HepG2 (cell line): ENCODE data around the gene MYL9. TPM values are rescaled to one million over a fixed set of nuclear protein-coding genes. Genes with fewer than 3 reads are reported as not detected.

Experiments
- BRCA1 ChIP-seq: sonication (generic); formaldehyde crosslinking; IDR thresholded peaks from 2 replicates; pipeline ENCODE4 v1.4.0; 2020; ENCODE audit warnings: missing genetic modification reagents
- EHMT2 ChIP-seq: fragments of 200-600 bp; sonication (generic); IDR thresholded peaks from 2 replicates; pipeline ENCODE4 v1.7.0; 2017; ENCODE audit warnings: antibody characterized with exemption, low read depth, low read length, borderline replicate concordance
- HMGA1 ChIP-seq: sonication (generic); formaldehyde crosslinking; conservative IDR thresholded peaks from 2 replicates; pipeline ENCODE4 v1.4.0; 2020; ENCODE audit warnings: missing genetic modification reagents
- NFIB ChIP-seq: sonication (generic); formaldehyde crosslinking; IDR thresholded peaks from 2 replicates; pipeline ENCODE4 v1.9.0; 2021; ENCODE audit warnings: missing genetic modification reagents, mild to moderate bottlenecking, borderline replicate concordance
- NFKBIZ ChIP-seq: IDR thresholded peaks from 2 replicates; pipeline ENCODE4 v1.6.1; 2018; ENCODE audit warnings: missing genetic modification reagents, missing compliant biosample characterization
- REXO4 ChIP-seq: sonication (generic); formaldehyde crosslinking; IDR thresholded peaks from 2 replicates; pipeline ENCODE4 v1.8.0; 2022; ENCODE audit warnings: missing genetic modification reagents, mild to moderate bottlenecking, borderline replicate concordance
- ZNF224 ChIP-seq: sonication (generic); formaldehyde crosslinking; IDR thresholded peaks from 2 replicates; pipeline ENCODE4 v1.5.0; 2020; ENCODE audit warnings: mild to moderate bottlenecking, missing genetic modification reagents
- ZNF432 ChIP-seq: sonication (generic); formaldehyde crosslinking; IDR thresholded peaks from 2 replicates; pipeline ENCODE4 v1.5.0; 2020; ENCODE audit warnings: missing genetic modification reagents, mild to moderate bottlenecking, borderline replicate concordance
- ZNF607 ChIP-seq: sonication (generic); formaldehyde crosslinking; IDR thresholded peaks from 2 replicates; pipeline ENCODE4 v1.5.1; 2020; ENCODE audit warnings: missing genetic modification reagents, mild to moderate bottlenecking, borderline replicate concordance
- ZNF713 ChIP-seq: sonication (generic); formaldehyde crosslinking; IDR thresholded peaks from 2 replicates; pipeline ENCODE4 v1.4.0; 2020; ENCODE audit warnings: mild to moderate bottlenecking, missing genetic modification reagents
- ZNF766 ChIP-seq: sonication (generic); formaldehyde crosslinking; IDR thresholded peaks from 2 replicates; pipeline ENCODE4 v1.5.0; 2020; ENCODE audit warnings: missing genetic modification reagents, borderline replicate concordance
- polyA plus RNA-seq, 8 experiments: library from polyadenylated mRNA; depleted of rRNA in 3 of 8; stranded (reverse) in 7 of 8; unstranded in 1 of 8; fragments of >200 nt; fragmentation: Illumina TruSeq in 4 of 8; extraction: Trizol in 4 of 8; gene quantifications; 2 replicates each; pipeline versions ENCODE4 v1.2.1 to v1.2.3, GENCODE V29; 2011 to 2016; ENCODE audit warnings: low read depth in 4 of 8, missing spikeins in 1 of 8, mixed read lengths in 1 of 8; ENCODE audit not compliant: insufficient read depth in 1 of 8
- total RNA-seq, 5 experiments: library from RNA; depleted of rRNA; stranded (reverse); fragments of >200 nt; fragmentation: Illumina TruSeq; extraction: Trizol; gene quantifications; 2 replicates each; pipeline ENCODE4 v1.2.3, GENCODE V29; 2016; ENCODE audit warnings: low read depth in 1 of 5
- TF ChIP-seq, protein P1 (sequence below): sonication (generic); formaldehyde crosslinking; IDR thresholded peaks from 2 replicates; pipeline ENCODE4 v1.4.0; 2020; ENCODE audit warnings: missing genetic modification reagents, mild to moderate bottlenecking, borderline replicate concordance
- TF ChIP-seq, protein P2 (sequence below): sonication (generic); formaldehyde crosslinking; IDR thresholded peaks from 2 replicates; pipeline ENCODE4 v1.5.0; 2020; ENCODE audit warnings: mild to moderate bottlenecking, missing genetic modification reagents, borderline replicate concordance
- TF ChIP-seq, protein P3 (sequence below): sonication (generic); formaldehyde crosslinking; IDR thresholded peaks from 2 replicates; pipeline ENCODE4 v1.5.0; 2020; ENCODE audit warnings: mild to moderate bottlenecking, missing genetic modification reagents

MYL9 gene
- total and polyA plus RNA-seq, 2 of the 13 experiments (the other 11 are each of a cell fraction or from before 2014, with no cell fraction given) = 0.87 to 2.2 TPM

DNA sequence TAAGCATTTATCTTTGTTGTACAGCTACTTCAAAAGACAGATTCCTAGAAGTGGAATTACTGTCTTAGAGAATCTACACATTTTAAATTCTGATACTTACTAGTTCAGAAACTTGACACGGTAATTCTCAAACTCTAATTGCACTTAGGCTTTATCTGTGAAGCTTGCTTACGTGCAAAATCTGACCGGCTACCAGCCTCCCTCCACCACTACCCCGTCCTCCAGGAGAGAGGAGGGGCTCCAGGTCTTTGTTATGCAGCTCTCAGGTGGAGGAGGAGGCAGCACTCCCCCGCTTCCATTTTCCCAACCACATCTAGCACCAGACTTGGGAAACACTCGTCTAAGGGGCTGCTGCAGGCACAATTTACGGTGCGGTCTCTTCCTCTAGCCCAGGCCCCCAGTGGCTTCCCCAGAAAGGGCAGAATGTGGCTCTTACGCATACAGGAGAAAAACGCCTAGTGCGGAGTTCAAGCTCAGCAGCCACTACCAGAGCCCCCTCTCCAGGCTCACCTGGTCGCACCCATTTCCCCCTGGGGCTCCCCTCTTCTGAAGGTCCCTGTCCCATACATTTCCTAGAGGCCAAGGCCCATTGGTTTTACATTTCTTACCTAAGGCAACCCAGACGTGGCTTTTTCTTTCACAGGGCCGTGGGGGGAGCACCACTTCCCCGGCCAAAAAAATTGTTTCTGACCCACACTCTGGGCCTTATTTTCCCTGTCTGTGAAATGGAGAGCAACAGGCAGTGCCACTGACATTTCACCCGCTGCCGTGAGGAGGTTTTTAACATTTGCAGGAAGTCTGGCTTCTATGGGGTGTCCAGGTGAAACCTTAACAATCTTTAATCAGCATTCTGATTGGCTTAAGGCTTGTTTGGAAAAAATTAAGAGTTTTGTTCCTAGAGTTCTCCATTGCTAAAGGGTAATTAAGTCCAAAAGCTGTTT lies 30.5 kb downstream of the MYL9 start (continued):
- TF ChIP-seq ZNF766 (CRISPR knock-in tag) (no peak), HMGA1 (no peak), ZNF224 (CRISPR knock-in tag) (no peak; the same call in 1 of the 2 replicates), NFKBIZ (CRISPR knock-in tag) (no peak), NFIB (no peak), ZNF607 (CRISPR knock-in tag) (0 out of 2 replicates have a peak, but pooled peaks have one; percentile 62), ZNF432 (CRISPR knock-in tag) (no peak), REXO4 (no peak), EHMT2 (no peak), ZNF713 (CRISPR knock-in tag) (0 out of 2 replicates have a peak, but pooled peaks have one; percentile 26), BRCA1 (CRISPR knock-in tag) (no peak)
- TF ChIP-seq, protein P1, sequence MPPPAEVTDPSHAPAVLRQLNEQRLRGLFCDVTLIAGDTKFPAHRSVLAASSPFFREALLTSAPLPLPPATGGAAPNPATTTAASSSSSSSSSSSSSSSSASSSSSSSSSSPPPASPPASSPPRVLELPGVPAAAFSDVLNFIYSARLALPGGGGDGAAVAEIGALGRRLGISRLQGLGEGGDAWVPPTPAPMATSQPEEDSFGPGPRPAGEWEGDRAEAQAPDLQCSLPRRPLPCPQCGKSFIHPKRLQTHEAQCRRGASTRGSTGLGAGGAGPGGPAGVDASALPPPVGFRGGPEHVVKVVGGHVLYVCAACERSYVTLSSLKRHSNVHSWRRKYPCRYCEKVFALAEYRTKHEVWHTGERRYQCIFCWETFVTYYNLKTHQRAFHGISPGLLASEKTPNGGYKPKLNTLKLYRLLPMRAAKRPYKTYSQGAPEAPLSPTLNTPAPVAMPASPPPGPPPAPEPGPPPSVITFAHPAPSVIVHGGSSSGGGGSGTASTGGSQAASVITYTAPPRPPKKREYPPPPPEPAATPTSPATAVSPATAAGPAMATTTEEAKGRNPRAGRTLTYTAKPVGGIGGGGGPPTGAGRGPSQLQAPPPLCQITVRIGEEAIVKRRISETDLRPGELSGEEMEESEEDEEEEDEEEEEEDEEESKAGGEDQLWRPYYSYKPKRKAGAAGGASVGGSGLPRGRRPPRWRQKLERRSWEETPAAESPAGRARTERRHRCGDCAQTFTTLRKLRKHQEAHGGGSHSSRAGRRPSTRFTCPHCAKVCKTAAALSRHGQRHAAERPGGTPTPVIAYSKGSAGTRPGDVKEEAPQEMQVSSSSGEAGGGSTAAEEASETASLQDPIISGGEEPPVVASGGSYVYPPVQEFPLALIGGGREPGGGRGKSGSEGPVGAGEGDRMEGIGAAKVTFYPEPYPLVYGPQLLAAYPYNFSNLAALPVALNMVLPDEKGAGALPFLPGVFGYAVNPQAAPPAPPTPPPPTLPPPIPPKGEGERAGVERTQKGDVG (CRISPR knock-in tag) = no peak
- TF ChIP-seq, protein P2, sequence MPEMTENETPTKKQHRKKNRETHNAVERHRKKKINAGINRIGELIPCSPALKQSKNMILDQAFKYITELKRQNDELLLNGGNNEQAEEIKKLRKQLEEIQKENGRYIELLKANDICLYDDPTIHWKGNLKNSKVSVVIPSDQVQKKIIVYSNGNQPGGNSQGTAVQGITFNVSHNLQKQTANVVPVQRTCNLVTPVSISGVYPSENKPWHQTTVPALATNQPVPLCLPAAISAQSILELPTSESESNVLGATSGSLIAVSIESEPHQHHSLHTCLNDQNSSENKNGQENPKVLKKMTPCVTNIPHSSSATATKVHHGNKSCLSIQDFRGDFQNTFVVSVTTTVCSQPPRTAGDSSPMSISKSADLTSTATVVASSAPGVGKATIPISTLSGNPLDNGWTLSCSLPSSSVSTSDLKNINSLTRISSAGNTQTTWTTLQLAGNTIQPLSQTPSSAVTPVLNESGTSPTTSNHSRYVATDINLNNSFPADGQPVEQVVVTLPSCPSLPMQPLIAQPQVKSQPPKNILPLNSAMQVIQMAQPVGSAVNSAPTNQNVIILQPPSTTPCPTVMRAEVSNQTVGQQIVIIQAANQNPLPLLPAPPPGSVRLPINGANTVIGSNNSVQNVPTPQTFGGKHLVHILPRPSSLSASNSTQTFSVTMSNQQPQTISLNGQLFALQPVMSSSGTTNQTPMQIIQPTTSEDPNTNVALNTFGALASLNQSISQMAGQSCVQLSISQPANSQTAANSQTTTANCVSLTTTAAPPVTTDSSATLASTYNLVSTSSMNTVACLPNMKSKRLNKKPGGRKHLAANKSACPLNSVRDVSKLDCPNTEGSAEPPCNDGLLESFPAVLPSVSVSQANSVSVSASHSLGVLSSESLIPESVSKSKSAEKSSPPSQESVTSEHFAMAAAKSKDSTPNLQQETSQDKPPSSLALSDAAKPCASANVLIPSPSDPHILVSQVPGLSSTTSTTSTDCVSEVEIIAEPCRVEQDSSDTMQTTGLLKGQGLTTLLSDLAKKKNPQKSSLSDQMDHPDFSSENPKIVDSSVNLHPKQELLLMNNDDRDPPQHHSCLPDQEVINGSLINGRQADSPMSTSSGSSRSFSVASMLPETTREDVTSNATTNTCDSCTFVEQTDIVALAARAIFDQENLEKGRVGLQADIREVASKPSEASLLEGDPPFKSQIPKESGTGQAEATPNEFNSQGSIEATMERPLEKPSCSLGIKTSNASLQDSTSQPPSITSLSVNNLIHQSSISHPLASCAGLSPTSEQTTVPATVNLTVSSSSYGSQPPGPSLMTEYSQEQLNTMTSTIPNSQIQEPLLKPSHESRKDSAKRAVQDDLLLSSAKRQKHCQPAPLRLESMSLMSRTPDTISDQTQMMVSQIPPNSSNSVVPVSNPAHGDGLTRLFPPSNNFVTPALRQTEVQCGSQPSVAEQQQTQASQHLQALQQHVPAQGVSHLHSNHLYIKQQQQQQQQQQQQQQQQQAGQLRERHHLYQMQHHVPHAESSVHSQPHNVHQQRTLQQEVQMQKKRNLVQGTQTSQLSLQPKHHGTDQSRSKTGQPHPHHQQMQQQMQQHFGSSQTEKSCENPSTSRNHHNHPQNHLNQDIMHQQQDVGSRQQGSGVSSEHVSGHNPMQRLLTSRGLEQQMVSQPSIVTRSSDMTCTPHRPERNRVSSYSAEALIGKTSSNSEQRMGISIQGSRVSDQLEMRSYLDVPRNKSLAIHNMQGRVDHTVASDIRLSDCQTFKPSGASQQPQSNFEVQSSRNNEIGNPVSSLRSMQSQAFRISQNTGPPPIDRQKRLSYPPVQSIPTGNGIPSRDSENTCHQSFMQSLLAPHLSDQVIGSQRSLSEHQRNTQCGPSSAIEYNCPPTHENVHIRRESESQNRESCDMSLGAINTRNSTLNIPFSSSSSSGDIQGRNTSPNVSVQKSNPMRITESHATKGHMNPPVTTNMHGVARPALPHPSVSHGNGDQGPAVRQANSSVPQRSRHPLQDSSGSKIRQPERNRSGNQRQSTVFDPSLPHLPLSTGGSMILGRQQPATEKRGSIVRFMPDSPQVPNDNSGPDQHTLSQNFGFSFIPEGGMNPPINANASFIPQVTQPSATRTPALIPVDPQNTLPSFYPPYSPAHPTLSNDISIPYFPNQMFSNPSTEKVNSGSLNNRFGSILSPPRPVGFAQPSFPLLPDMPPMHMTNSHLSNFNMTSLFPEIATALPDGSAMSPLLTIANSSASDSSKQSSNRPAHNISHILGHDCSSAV (CRISPR knock-in tag) = no peak
- TF ChIP-seq, protein P3, sequence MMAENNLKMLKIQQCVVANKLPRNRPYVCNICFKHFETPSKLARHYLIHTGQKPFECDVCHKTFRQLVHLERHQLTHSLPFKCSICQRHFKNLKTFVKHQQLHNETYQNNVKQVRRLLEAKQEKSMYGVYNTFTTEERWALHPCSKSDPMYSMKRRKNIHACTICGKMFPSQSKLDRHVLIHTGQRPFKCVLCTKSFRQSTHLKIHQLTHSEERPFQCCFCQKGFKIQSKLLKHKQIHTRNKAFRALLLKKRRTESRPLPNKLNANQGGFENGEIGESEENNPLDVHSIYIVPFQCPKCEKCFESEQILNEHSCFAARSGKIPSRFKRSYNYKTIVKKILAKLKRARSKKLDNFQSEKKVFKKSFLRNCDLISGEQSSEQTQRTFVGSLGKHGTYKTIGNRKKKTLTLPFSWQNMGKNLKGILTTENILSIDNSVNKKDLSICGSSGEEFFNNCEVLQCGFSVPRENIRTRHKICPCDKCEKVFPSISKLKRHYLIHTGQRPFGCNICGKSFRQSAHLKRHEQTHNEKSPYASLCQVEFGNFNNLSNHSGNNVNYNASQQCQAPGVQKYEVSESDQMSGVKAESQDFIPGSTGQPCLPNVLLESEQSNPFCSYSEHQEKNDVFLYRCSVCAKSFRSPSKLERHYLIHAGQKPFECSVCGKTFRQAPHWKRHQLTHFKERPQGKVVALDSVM (CRISPR knock-in tag) = peak; percentile 32; the same call in 1 of the 2 replicates
